K562 (cell line): ENCODE results near the gene CLTB. TPM values are rescaled to one million over a fixed set of nuclear protein-coding genes. Genes with fewer than 3 reads are reported as not detected.

ENCODE experiments used
- ATAC-seq: fragments of 200-7000 bp; cut with Tn5 transposase; 3 replicates; pipeline ENCODE4 v1.9.1; 2020; ENCODE audit warnings: moderate library complexity
- BruUV-seq: library from RNA; stranded (reverse); fragments of 400-500 nt; replicated peaks from 2 replicates; lab custom pipeline; 2021; lab: Mats Ljungman, UMichigan
- CTCF ChIA-PET: fragments of 300-600 bp; formaldehyde crosslinking; extraction: SDS; loops from one replicate; lab custom pipeline; 2021; ENCODE audit warnings: low intra/inter-chr PET ratio; lab: Yijun Ruan, JAX
- POLR2A ChIA-PET: fragments of 300-600, 350-650 bp; sonication (Branson Sonifier 250); formaldehyde crosslinking; extraction: SDS; loops from one replicate; lab custom pipeline; 2021; ENCODE audit warnings: antibody characterized with exemption, inconsistent platforms; lab: Yijun Ruan, JAX
- DNase-seq, 4 experiments: peaks; one replicate each; pipeline versions ENCODE4 v3.0.0 to v3.0.0-alpha.2; 2011 to 2018; ENCODE audit warnings: low spot score in 3 of 4, mixed read lengths in 3 of 4; ENCODE audit errors: extremely low read depth in 1 of 4
- FAIRE-seq: peaks from 2 replicates; lab custom pipeline; 2011; peaks lifted over from hg19 to GRCh38; lab: Jason Lieb, UNC
- H2AFZ ChIP-seq: 2 replicates; pipeline ENCODE4 v1.6.0; 2011; ENCODE audit warnings: low read depth, low read length, control low read depth, inconsistent platforms
- H3K27ac ChIP-seq: fragments of 200-600 bp; 3 replicates; pipeline ENCODE4 v1.8.0; 2011; ENCODE audit warnings: low read depth, mild to moderate bottlenecking, control low read depth, inconsistent platforms, low read length, moderate library complexity, mixed read lengths; ENCODE audit errors: extremely low read depth
- H3K27me3 ChIP-seq, 2 experiments: fragments of 300-600 bp in 1 of 2; 2 replicates in 1 of 2; 3 replicates in 1 of 2; pipeline versions ENCODE4 v1.6.0 to v1.8.0; 2011; ENCODE audit warnings: inconsistent platforms in 2 of 2, low read length in 2 of 2, mild to moderate bottlenecking in 1 of 2, mixed read lengths in 1 of 2, moderate library complexity in 1 of 2; ENCODE audit not compliant: control insufficient read depth in 2 of 2, insufficient read depth in 2 of 2
- H3K36me3 ChIP-seq: fragments of 300-600 bp; 3 replicates; pipeline ENCODE4 v1.8.0; 2011; ENCODE audit warnings: mild to moderate bottlenecking, low read length, inconsistent platforms; ENCODE audit not compliant: control insufficient read depth, insufficient read depth
- H3K4me1 ChIP-seq, 2 experiments: fragments of 200-600 bp in 1 of 2; replicated peaks in 1 of 2; 2 replicates in 1 of 2; 3 replicates in 1 of 2; pipeline versions ENCODE4 v1.5.1 to v1.8.0; 2011; ENCODE audit warnings: inconsistent platforms in 2 of 2, low read length in 2 of 2, mild to moderate bottlenecking in 1 of 2, mixed read lengths in 1 of 2, moderate library complexity in 1 of 2; ENCODE audit not compliant: control insufficient read depth in 2 of 2, insufficient read depth in 2 of 2
- H3K4me2 ChIP-seq: 2 replicates; pipeline ENCODE4 v1.6.1; 2011; ENCODE audit warnings: low read length, control low read depth, inconsistent platforms, mixed read lengths; ENCODE audit not compliant: insufficient read depth
- H3K4me3 ChIP-seq: fragments of 200-600 bp; sonication (generic), shearing (Covaris generic); 2 replicates; pipeline ENCODE4 v1.5.1; 2016; ENCODE audit warnings: control low read depth, inconsistent platforms
- H3K79me2 ChIP-seq: fragments of 200-600 bp; 3 replicates; pipeline ENCODE4 v1.8.0; 2011; ENCODE audit warnings: low read length, inconsistent platforms; ENCODE audit not compliant: control insufficient read depth, insufficient read depth
- H3K9ac ChIP-seq, 2 experiments: 2 replicates each; pipeline versions ENCODE4 v1.6.0 to v1.6.1; 2011; ENCODE audit warnings: low read depth in 2 of 2, low read length in 2 of 2, control low read depth in 1 of 2, inconsistent platforms in 1 of 2, mild to moderate bottlenecking in 1 of 2, mixed read lengths in 1 of 2; ENCODE audit not compliant: insufficient read depth in 1 of 2
- H3K9me1 ChIP-seq: one replicate; pipeline ENCODE4 v1.6.0; 2011; ENCODE audit warnings: inconsistent platforms, mild to moderate bottlenecking, low read length, moderate library complexity; ENCODE audit not compliant: control insufficient read depth, insufficient read depth
- H3K9me3 ChIP-seq: replicated peaks from 2 replicates; pipeline ENCODE4 v1.5.1; 2011; ENCODE audit warnings: low read depth, low read length, inconsistent platforms; ENCODE audit not compliant: control insufficient read depth, insufficient read depth
- H4K20me1 ChIP-seq: replicated peaks from 2 replicates; pipeline ENCODE4 v1.6.1; 2011; ENCODE audit warnings: low read length, inconsistent platforms, mixed read lengths; ENCODE audit not compliant: control insufficient read depth, insufficient read depth
- EHMT2 ChIP-seq: fragments of 450-650 bp; IDR thresholded peaks from 2 replicates; pipeline ENCODE4 v1.6.1; 2018; ENCODE audit warnings: antibody characterized with exemption
- GATAD2A ChIP-seq: fragments of 450-650 bp; IDR thresholded peaks from 2 replicates; pipeline ENCODE4 v1.6.1; 2017
- GMEB1 ChIP-seq: fragments of 250-450 bp; sonication (Bioruptor Pico); IDR thresholded peaks from 2 replicates; pipeline ENCODE4 v1.4.0; 2020; ENCODE audit warnings: mild to moderate bottlenecking
- JUNB ChIP-seq: fragments of 450-650 bp; formaldehyde crosslinking; conservative IDR thresholded peaks from 2 replicates; pipeline ENCODE4 v1.4.0; 2020; ENCODE audit warnings: mild to moderate bottlenecking
- MYC ChIP-seq, 2 experiments: fragments of 250-450 bp in 1 of 2; sonication (Bioruptor Pico) in 1 of 2; IDR thresholded peaks; 2 replicates each; pipeline versions ENCODE4 v1.5.1 to v1.6.1; 2012 to 2021; ENCODE audit warnings: low read depth in 2 of 2, borderline replicate concordance in 1 of 2, improper control_type of control experiment in 1 of 2, low read length in 1 of 2, mild to moderate bottlenecking in 1 of 2, moderate library complexity in 1 of 2
- NCOA1 ChIP-seq: fragments of 450-650 bp; IDR thresholded peaks from 2 replicates; pipeline ENCODE4 v1.6.1; 2016; ENCODE audit warnings: low read depth
- POLR2B ChIP-seq: fragments of 450-650 bp; IDR thresholded peaks from 2 replicates; pipeline ENCODE4 v1.6.1; 2018; ENCODE audit warnings: low read depth; ENCODE audit not compliant: partially characterized antibody
- TAL1 ChIP-seq: fragments of 450-650 bp; IDR thresholded peaks from 2 replicates; pipeline ENCODE4 v1.6.1; 2016; ENCODE audit warnings: mild to moderate bottlenecking
- ZBED1 ChIP-seq: IDR thresholded peaks from 2 replicates; pipeline ENCODE4 v1.6.1; 2014
- ZNF197 ChIP-seq: fragments of 200-800 bp; sonication (Bioruptor generic); IDR thresholded peaks from 2 replicates; pipeline ENCODE4 v1.6.1; 2016; ENCODE audit warnings: low read depth, missing genetic modification characterization, missing compliant biosample characterization
- WGBS: fragments of 100-300 bp; shearing (Covaris generic); methylation state at CpG from one replicate; pipeline ENCODE4 v1.1.6; 2016; ENCODE audit warnings: low coverage, mixed read lengths; ENCODE audit not compliant: insufficient coverage; ENCODE audit errors: missing lambda C conversion rate; 5-methylcytosine and 5-hydroxymethylcytosine counted together
- in situ Hi-C: fragments of 300-500 bp; cut with MboI; formaldehyde crosslinking; loops from 4 replicates; pipeline ENCODE4 v1.15.0; 2018; ENCODE audit warnings: inconsistent platforms, mixed read lengths
- intact Hi-C: fragments of 100-400 bp; cut with micrococcal nuclease; formaldehyde crosslinking; loops from 2 replicates; pipeline ENCODE4 v1.14.2; 2022
- polyA plus RNA-seq, 8 experiments: library from polyadenylated mRNA; depleted of rRNA in 4 of 8; stranded (reverse) in 5 of 8; unstranded in 3 of 8; fragments of >200 nt; fragmentation: Nextera tagmentation in 2 of 8; fragmentation: Illumina TruSeq in 1 of 8; extraction: Ambion mirVana in 2 of 8; extraction: Trizol in 1 of 8; gene quantifications; 2 replicates each; pipeline versions ENCODE4 v1.2.1 to v1.2.3, GENCODE V29; 2011 to 2014; ENCODE audit warnings: inconsistent platforms in 1 of 8, missing spikeins in 1 of 8
- total RNA-seq, 7 experiments: library from RNA; depleted of rRNA in 6 of 7; stranded (reverse); fragments of >200 nt in 6 of 7; fragmentation: Illumina TruSeq in 2 of 7; extraction: Trizol in 2 of 7; gene quantifications; 2 replicates each; pipeline versions ENCODE4 v1.2.1 to v1.2.3, GENCODE V29; 2011 to 2021; ENCODE audit warnings: low replicate concordance in 1 of 7
- TF ChIP-seq, protein P1 (sequence below): fragments of 450-650 bp; IDR thresholded peaks from 2 replicates; pipeline ENCODE4 v1.7.1; 2018; ENCODE audit warnings: mild to moderate bottlenecking, low read depth; ENCODE audit not compliant: partially characterized antibody

Gene CLTB
- total and polyA plus RNA-seq, 9 of the 15 experiments (the other 6 are each of a cell fraction or from before 2014, with no cell fraction given), result 1.8 to 117 (median 39.0) TPM

GRCh38 chr5:176350416-176350815 is 65.9 kb downstream of the CLTB start:
- H3K9ac ChIP-seq, result 0 out of 4 replicates have a peak overlapping the region, but pooled peaks of 1 of the 2 experiments have one; percentile 29
- H3K79me2 ChIP-seq, result peaks cover 11% of the 10 kb centered on the region; the same call in 2 of the 3 replicates
- no peak overlapping the region for H3K27ac ChIP-seq
- in situ Hi-C loops (no loop called here), intact Hi-C loops (no loop called here)
- no peak overlapping the region for H3K4me3 ChIP-seq
- DNase-seq, result no peak
- H3K9me1 ChIP-seq, result peaks cover 3% of the 10 kb centered on the region
- H2AFZ ChIP-seq, result no peak overlapping the region
- BruUV-seq, result no TSS peak
- no peaks in the 10 kb centered on the region for H3K9me3 ChIP-seq
- CTCF ChIA-PET, result no interaction called here
- H3K27me3 ChIP-seq, result no peaks in the 10 kb centered on the region
- no peaks in the 10 kb centered on the region for H3K4me1 ChIP-seq
- no peak overlapping the region for H3K4me2 ChIP-seq
- H3K36me3 ChIP-seq, result peaks cover 94% of the 10 kb centered on the region
- TF ChIP-seq ZNF197, result no peak
- FAIRE-seq, result no peak
- H4K20me1 ChIP-seq, result peaks cover 3% of the 10 kb centered on the region; the same call in 1 of the 2 replicates
- ATAC-seq, result no peak
- 92% methylated on average over 8 of the region's 8 CpGs for WGBS
- POLR2A ChIA-PET, result interaction anchor here (0.7 to 1.8 kb wide), 4 partner anchors 10 to 42 kb away, joined by 3 to 7 read pairs (median 4); partner anchors contain the start of gene KIAA1191

DNA sequence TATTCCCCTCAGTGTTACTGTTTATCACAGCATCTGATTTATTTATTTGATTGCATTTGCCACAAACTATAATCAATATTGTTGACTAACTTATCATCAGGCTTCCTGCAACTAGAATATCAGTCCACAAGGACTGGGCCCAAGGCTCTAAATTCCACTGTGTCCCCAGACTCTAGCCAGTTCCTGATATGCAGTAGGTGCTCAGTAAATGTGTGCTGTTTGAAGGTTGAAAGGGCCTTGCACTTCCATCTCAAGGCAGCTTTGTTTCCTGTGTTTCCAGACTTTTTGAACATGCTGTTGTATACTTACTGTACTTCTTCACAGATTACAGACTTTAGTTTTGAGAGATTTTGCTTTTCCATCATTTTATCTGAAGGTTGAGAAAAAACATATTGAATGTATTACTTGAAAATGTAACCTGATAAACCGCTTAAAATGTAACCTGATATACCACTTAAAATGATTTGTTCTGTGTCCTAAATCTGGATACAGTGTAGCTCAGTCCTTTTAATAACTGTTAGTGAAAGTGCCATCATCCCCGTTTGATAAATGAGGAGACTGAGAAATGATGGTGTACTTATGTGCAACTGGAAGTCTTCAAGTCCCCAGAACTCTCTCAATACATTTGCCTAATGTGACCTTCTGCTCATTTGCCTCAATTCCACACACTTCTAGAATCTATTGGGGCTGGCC is 73.4 kb downstream of the CLTB start:
- no peaks in the 10 kb centered on the region for H3K27me3 ChIP-seq
- no peak for DNase-seq
- H3K9me3 ChIP-seq, result no peaks in the 10 kb centered on the region
- in situ Hi-C loops, result no loop called here
- ChIA-PET POLR2A (interaction anchor here (1.3 to 1.9 kb wide), 2 partner anchors 9 to 18 kb away, joined by 4 read pairs; partner anchors contain the start of gene KIAA1191), CTCF (no interaction called here)
- 33% methylated on average over 2 of the region's 2 CpGs for WGBS
- no peak overlapping the region for H2AFZ ChIP-seq
- peaks cover 64% of the 10 kb centered on the region for H3K36me3 ChIP-seq
- H3K9me1 ChIP-seq, result peaks cover 4% of the 10 kb centered on the region
- intact Hi-C loops, result no loop called here
- no peak overlapping the region for H3K27ac ChIP-seq
- ATAC-seq, result no peak
- TF ChIP-seq GMEB1 (CRISPR knock-in tag) (no peak), ZBED1 (no peak), EHMT2 (no peak), MYC (IDR thresholded peaks at IDR 0.05; ENCODE audit: low read depth, low read length) (no peak), MYC (CRISPR knock-in tag; IDR thresholded peaks at IDR 0.05; ENCODE audit: borderline replicate concordance, low read depth) (no peak), TAL1 (no peak), NCOA1 (no peak), POLR2B (no peak), GATAD2A (no peak), JUNB (CRISPR knock-in tag) (no peak)
- TF ChIP-seq, protein P1, sequence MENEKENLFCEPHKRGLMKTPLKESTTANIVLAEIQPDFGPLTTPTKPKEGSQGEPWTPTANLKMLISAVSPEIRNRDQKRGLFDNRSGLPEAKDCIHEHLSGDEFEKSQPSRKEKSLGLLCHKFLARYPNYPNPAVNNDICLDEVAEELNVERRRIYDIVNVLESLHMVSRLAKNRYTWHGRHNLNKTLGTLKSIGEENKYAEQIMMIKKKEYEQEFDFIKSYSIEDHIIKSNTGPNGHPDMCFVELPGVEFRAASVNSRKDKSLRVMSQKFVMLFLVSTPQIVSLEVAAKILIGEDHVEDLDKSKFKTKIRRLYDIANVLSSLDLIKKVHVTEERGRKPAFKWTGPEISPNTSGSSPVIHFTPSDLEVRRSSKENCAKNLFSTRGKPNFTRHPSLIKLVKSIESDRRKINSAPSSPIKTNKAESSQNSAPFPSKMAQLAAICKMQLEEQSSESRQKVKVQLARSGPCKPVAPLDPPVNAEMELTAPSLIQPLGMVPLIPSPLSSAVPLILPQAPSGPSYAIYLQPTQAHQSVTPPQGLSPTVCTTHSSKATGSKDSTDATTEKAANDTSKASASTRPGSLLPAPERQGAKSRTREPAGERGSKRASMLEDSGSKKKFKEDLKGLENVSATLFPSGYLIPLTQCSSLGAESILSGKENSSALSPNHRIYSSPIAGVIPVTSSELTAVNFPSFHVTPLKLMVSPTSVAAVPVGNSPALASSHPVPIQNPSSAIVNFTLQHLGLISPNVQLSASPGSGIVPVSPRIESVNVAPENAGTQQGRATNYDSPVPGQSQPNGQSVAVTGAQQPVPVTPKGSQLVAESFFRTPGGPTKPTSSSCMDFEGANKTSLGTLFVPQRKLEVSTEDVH, result no peak
- no peak overlapping the region for H3K9ac ChIP-seq
- H3K4me2 ChIP-seq, result no peak overlapping the region
- no peaks in the 10 kb centered on the region for H3K79me2 ChIP-seq
- no peak for FAIRE-seq
- no peaks in the 10 kb centered on the region for H4K20me1 ChIP-seq
- H3K4me3 ChIP-seq, result no peak overlapping the region
- H3K4me1 ChIP-seq, result peaks cover 4 to 9% of the 10 kb centered on the region in 2 experiments; a peak in 4 of 5 replicates
- BruUV-seq, result no TSS peak
